Ammon's horn (tissue), 1 donor: ENCODE data around the gene NUDT4.
"Not testable (repeated sequence)": the region's sequence is repeated elsewhere in the genome, so short reads cannot be mapped to it uniquely, and the experiment has no call there.

Source experiments
- DNase-seq: peaks from one replicate; pipeline ENCODE4 v3.0.0-alpha.2; 2016; ENCODE audit warnings: low spot score

Gene NUDT4

GRCh38 chr12:93402333-93403311, 24.9 kb downstream of the NUDT4 start:
- no peak for DNase-seq

- DNase-seq = no peak
Observed at GRCh38 chr12:93403988-93404803, 26.5 kb downstream of the NUDT4 start.

GRCh38 chr12:93404961-93405849, 27.5 kb downstream of the NUDT4 start:
- no peak for DNase-seq

- DNase-seq = peak; percentile 14
Observed at GRCh38 chr12:93407054-93407962, 29.6 kb downstream of the NUDT4 start.

GRCh38 chr12:93407963-93408283, 30.2 kb downstream of the NUDT4 start:
- DNase-seq = no peak

GRCh38 chr12:93408813-93409212, 31.1 kb downstream of the NUDT4 start:
- DNase-seq = no peak

- DNase-seq = not testable (repeated sequence)
Observed at GRCh38 chr12:93409343-93410187, 31.8 kb downstream of the NUDT4 start.

GRCh38 chr12:93411060-93411459, 33.3 kb downstream of the NUDT4 start:
- DNase-seq = not testable (repeated sequence)

GRCh38 chr12:93412396-93412795, 34.7 kb downstream of the NUDT4 start:
- DNase-seq = not testable (repeated sequence)

GRCh38 chr12:93413064-93413463, 35.3 kb downstream of the NUDT4 start:
- no peak for DNase-seq

GRCh38 chr12:93415723-93416464, 38.2 kb downstream of the NUDT4 start:
- no peak for DNase-seq

GRCh38 chr12:93417967-93418480, 40.3 kb downstream of the NUDT4 start:
- DNase-seq = no peak

- peak; percentile 31 for DNase-seq
Observed at GRCh38 chr12:93419388-93420034, 41.8 kb downstream of the NUDT4 start.

- no peak for DNase-seq
Observed at GRCh38 chr12:93422050-93422449, 44.3 kb downstream of the NUDT4 start.

GRCh38 chr12:93425736-93426411, 48.1 kb downstream of the NUDT4 start:
- no peak for DNase-seq

GRCh38 chr12:93426412-93426805, 48.7 kb downstream of the NUDT4 start:
- DNase-seq = no peak

GRCh38 chr12:93427779-93428564, 50.2 kb downstream of the NUDT4 start:
- no peak for DNase-seq
